Neural cell (in vitro differentiated cells): ENCODE data around the gene GRM1. TPM values are rescaled to one million over a fixed set of nuclear protein-coding genes. Genes with fewer than 3 reads are reported as not detected.

ENCODE experiments used
- H2AFZ ChIP-seq: fragments of 200-600, 300-800 bp; sonication (generic), shearing (Covaris generic); 2 replicates; pipeline ENCODE4 v1.6.0; 2014; ENCODE audit warnings: low read depth, mild to moderate bottlenecking, antibody characterized with exemption, low read length, moderate library complexity
- H3F3A ChIP-seq: fragments of 200-600 bp; shearing (Covaris generic); 2 replicates; pipeline ENCODE4 v1.6.1; 2016; ENCODE audit warnings: mild to moderate bottlenecking, moderate library complexity, mixed read lengths, antibody characterized with exemption, low read length; ENCODE audit not compliant: insufficient read depth, poor library complexity, severe bottlenecking
- H3K27ac ChIP-seq: fragments of 200-600, 300-800 bp; sonication (generic), shearing (Covaris generic); 2 replicates; pipeline ENCODE4 v1.5.1; 2014; ENCODE audit warnings: mild to moderate bottlenecking, low read length, moderate library complexity
- H3K27me3 ChIP-seq: fragments of 300-800, 200-600 bp; sonication (generic), shearing (Covaris generic); 2 replicates; pipeline ENCODE4 v1.6.0; 2014; ENCODE audit warnings: mild to moderate bottlenecking, low read depth, low read length, moderate library complexity; ENCODE audit not compliant: insufficient read depth
- H3K36me3 ChIP-seq: fragments of 300-800, 200-600 bp; sonication (generic), shearing (Covaris generic); 2 replicates; pipeline ENCODE4 v1.5.1; 2014; ENCODE audit warnings: mild to moderate bottlenecking, antibody characterized with exemption, low read length, moderate library complexity; ENCODE audit not compliant: insufficient read depth
- H3K4me2 ChIP-seq: fragments of 300-800, 200-600 bp; sonication (generic), shearing (Covaris generic); 2 replicates; pipeline ENCODE4 v1.6.0; 2014; ENCODE audit warnings: mild to moderate bottlenecking, low read length
- H3K4me3 ChIP-seq: fragments of 300-800, 200-600 bp; sonication (generic), shearing (Covaris generic); 2 replicates; pipeline ENCODE4 v1.5.1; 2014; ENCODE audit warnings: mild to moderate bottlenecking, low read length, moderate library complexity
- H3K79me2 ChIP-seq: fragments of 200-600 bp; shearing (Covaris generic); replicated peaks from 2 replicates; pipeline ENCODE4 v1.6.0; 2014; ENCODE audit warnings: mild to moderate bottlenecking, low read length, moderate library complexity; ENCODE audit not compliant: insufficient read depth
- H3K9ac ChIP-seq: fragments of 300-800, 200-600 bp; sonication (generic), shearing (Covaris generic); 2 replicates; pipeline ENCODE4 v1.6.1; 2016; ENCODE audit warnings: mild to moderate bottlenecking, low read length, mixed read lengths
- H3K9me2 ChIP-seq: fragments of 200-600 bp; shearing (Covaris generic); 2 replicates; pipeline ENCODE4 v1.6.1; 2016; ENCODE audit warnings: mild to moderate bottlenecking, low read length, mixed read lengths; ENCODE audit not compliant: insufficient read depth
- H3K9me3 ChIP-seq: fragments of 200-600, 300-800 bp; sonication (generic), shearing (Covaris generic); 2 replicates; pipeline ENCODE4 v1.6.1; 2016; ENCODE audit warnings: mild to moderate bottlenecking, mixed run types, low read length, moderate library complexity, mixed read lengths
- H4K20me1 ChIP-seq: fragments of 200-600 bp; shearing (Covaris generic); 2 replicates; pipeline ENCODE4 v1.6.1; 2016; ENCODE audit warnings: mild to moderate bottlenecking, mixed run types; ENCODE audit not compliant: insufficient read depth
- EP300 ChIP-seq: fragments of 450-650 bp; conservative IDR thresholded peaks from 2 replicates; pipeline ENCODE4 v1.6.1; 2014; ENCODE audit warnings: antibody characterized with exemption, mild to moderate bottlenecking, moderate library complexity; ENCODE audit not compliant: poor library complexity, severe bottlenecking
- EZH2 ChIP-seq: fragments of 200-600, 300-800 bp; shearing (Covaris generic), sonication (generic); IDR thresholded peaks from 2 replicates; pipeline ENCODE4 v1.6.1; 2014; ENCODE audit warnings: antibody characterized with exemption, low read length, borderline replicate concordance, mild to moderate bottlenecking; ENCODE audit not compliant: insufficient read depth, poor library complexity, severe bottlenecking
- MXI1 ChIP-seq: fragments of 450-650 bp; conservative IDR thresholded peaks from 2 replicates; pipeline ENCODE4 v1.6.1; 2014; ENCODE audit warnings: antibody characterized with exemption, mild to moderate bottlenecking; ENCODE audit not compliant: poor library complexity, severe bottlenecking
- POLR2AphosphoS5 ChIP-seq: IDR thresholded peaks from 2 replicates; pipeline ENCODE4 v1.6.1; 2012
- RAD21 ChIP-seq: fragments of 450-650 bp; conservative IDR thresholded peaks from 2 replicates; pipeline ENCODE4 v1.6.1; 2014; ENCODE audit warnings: antibody characterized with exemption, mild to moderate bottlenecking, moderate library complexity
- SMC3 ChIP-seq: fragments of 450-650 bp; conservative IDR thresholded peaks from 2 replicates; pipeline ENCODE4 v1.6.1; 2014; ENCODE audit warnings: antibody characterized with exemption, mild to moderate bottlenecking, moderate library complexity; ENCODE audit not compliant: poor library complexity
- TAF1 ChIP-seq: IDR thresholded peaks from 2 replicates; pipeline ENCODE4 v1.6.1; 2012; ENCODE audit warnings: low read depth
- polyA plus RNA-seq: library from polyadenylated mRNA; depleted of rRNA; stranded (reverse); fragments of >200 nt; gene quantifications from 2 replicates; pipeline ENCODE4 v1.2.3, GENCODE V29; 2014
- TF ChIP-seq, protein P1 (sequence below): fragments of 450-650 bp; IDR thresholded peaks from 2 replicates; pipeline ENCODE4 v1.5.1; 2014; ENCODE audit warnings: antibody characterized with exemption, mild to moderate bottlenecking, moderate library complexity; ENCODE audit not compliant: poor library complexity, severe bottlenecking
- TF ChIP-seq, protein P2 (sequence below): IDR thresholded peaks from 2 replicates; pipeline ENCODE4 v1.6.1; 2012; ENCODE audit warnings: borderline replicate concordance

GRM1 gene
- polyA plus RNA-seq, 1 donor from 2014 or later: 2.9 TPM

DNA sequence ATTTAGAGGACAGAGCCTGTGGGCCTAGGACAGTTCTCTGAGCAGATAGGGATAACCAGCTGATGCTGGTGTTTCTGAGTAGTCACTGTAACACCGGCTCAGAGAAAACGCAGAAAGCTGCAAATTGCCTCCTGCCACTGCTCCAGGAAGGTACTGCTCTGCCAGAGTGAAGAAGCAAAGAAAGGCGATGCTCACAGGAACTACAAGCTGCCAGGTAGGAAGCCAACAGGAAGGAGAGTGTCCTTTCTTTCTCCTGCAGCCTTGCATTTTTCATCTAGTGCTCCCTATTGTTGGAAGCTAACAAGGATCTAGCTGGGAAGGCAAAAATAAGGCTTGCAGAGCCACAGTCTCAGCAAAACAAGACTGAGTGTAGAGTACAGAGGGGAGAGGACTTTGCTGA is 444.1 kb downstream of the GRM1 start:
- Histone ChIP-seq H3F3A (no peaks in the 10 kb centered on the region), H3K27me3 (no peaks in the 10 kb centered on the region), H3K79me2 (no peaks in the 10 kb centered on the region), H2AFZ (no peak overlapping the region), H3K9ac (no peak overlapping the region), H3K4me3 (no peak overlapping the region), H3K9me3 (no peaks in the 10 kb centered on the region), H3K36me3 (no peaks in the 10 kb centered on the region), H3K27ac (no peak overlapping the region), H3K4me2 (no peak overlapping the region), H3K9me2 (no peaks in the 10 kb centered on the region), H4K20me1 (no peaks in the 10 kb centered on the region)
- TF ChIP-seq MXI1: no peak
- TF ChIP-seq POLR2AphosphoS5: no peak
- TF ChIP-seq TAF1: no peak
- TF ChIP-seq, protein P1, sequence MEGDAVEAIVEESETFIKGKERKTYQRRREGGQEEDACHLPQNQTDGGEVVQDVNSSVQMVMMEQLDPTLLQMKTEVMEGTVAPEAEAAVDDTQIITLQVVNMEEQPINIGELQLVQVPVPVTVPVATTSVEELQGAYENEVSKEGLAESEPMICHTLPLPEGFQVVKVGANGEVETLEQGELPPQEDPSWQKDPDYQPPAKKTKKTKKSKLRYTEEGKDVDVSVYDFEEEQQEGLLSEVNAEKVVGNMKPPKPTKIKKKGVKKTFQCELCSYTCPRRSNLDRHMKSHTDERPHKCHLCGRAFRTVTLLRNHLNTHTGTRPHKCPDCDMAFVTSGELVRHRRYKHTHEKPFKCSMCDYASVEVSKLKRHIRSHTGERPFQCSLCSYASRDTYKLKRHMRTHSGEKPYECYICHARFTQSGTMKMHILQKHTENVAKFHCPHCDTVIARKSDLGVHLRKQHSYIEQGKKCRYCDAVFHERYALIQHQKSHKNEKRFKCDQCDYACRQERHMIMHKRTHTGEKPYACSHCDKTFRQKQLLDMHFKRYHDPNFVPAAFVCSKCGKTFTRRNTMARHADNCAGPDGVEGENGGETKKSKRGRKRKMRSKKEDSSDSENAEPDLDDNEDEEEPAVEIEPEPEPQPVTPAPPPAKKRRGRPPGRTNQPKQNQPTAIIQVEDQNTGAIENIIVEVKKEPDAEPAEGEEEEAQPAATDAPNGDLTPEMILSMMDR: no peak

DNA sequence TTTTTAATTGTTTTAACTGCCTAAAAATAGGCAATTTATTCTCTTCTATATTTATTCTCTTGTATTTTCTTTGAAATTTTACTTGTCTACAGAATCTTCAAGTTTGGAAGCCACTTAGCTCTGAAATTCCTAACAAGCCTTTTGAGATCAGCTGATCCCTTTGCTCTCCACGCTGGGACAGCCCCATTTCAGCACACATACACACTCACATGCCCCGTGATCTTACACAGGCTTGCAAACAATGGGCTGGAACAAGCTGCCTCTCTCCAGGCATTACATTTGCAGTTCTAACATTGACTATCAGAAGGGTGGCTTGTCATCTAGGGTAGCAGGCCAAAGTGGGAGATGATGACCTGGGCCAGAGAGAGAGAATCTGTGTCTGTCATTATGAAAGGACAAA is 452.7 kb downstream of the GRM1 start:
- H3K9ac ChIP-seq: no peak overlapping the region
- no peaks in the 10 kb centered on the region for H3K9me2 ChIP-seq
- no peaks in the 10 kb centered on the region for H3F3A ChIP-seq
- H3K36me3 ChIP-seq: no peaks in the 10 kb centered on the region
- TF ChIP-seq RAD21 (no peak), MXI1 (no peak), SMC3 (no peak), EP300 (no peak), POLR2AphosphoS5 (no peak), EZH2 (no peak), TAF1 (no peak)
- TF ChIP-seq, protein P2, sequence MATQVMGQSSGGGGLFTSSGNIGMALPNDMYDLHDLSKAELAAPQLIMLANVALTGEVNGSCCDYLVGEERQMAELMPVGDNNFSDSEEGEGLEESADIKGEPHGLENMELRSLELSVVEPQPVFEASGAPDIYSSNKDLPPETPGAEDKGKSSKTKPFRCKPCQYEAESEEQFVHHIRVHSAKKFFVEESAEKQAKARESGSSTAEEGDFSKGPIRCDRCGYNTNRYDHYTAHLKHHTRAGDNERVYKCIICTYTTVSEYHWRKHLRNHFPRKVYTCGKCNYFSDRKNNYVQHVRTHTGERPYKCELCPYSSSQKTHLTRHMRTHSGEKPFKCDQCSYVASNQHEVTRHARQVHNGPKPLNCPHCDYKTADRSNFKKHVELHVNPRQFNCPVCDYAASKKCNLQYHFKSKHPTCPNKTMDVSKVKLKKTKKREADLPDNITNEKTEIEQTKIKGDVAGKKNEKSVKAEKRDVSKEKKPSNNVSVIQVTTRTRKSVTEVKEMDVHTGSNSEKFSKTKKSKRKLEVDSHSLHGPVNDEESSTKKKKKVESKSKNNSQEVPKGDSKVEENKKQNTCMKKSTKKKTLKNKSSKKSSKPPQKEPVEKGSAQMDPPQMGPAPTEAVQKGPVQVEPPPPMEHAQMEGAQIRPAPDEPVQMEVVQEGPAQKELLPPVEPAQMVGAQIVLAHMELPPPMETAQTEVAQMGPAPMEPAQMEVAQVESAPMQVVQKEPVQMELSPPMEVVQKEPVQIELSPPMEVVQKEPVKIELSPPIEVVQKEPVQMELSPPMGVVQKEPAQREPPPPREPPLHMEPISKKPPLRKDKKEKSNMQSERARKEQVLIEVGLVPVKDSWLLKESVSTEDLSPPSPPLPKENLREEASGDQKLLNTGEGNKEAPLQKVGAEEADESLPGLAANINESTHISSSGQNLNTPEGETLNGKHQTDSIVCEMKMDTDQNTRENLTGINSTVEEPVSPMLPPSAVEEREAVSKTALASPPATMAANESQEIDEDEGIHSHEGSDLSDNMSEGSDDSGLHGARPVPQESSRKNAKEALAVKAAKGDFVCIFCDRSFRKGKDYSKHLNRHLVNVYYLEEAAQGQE: no peak
- TF ChIP-seq, protein P1: no peak
- no peak overlapping the region for H2AFZ ChIP-seq
- no peaks in the 10 kb centered on the region for H3K9me3 ChIP-seq
- H3K79me2 ChIP-seq: no peaks in the 10 kb centered on the region
- no peak overlapping the region for H3K4me2 ChIP-seq
- no peak overlapping the region for H3K4me3 ChIP-seq
- H4K20me1 ChIP-seq: no peaks in the 10 kb centered on the region
- no peak overlapping the region for H3K27ac ChIP-seq
- H3K27me3 ChIP-seq: no peaks in the 10 kb centered on the region
